Measurements from ENCODE around the gene PRTFDC1.

The PRTFDC1 gene

DNA sequence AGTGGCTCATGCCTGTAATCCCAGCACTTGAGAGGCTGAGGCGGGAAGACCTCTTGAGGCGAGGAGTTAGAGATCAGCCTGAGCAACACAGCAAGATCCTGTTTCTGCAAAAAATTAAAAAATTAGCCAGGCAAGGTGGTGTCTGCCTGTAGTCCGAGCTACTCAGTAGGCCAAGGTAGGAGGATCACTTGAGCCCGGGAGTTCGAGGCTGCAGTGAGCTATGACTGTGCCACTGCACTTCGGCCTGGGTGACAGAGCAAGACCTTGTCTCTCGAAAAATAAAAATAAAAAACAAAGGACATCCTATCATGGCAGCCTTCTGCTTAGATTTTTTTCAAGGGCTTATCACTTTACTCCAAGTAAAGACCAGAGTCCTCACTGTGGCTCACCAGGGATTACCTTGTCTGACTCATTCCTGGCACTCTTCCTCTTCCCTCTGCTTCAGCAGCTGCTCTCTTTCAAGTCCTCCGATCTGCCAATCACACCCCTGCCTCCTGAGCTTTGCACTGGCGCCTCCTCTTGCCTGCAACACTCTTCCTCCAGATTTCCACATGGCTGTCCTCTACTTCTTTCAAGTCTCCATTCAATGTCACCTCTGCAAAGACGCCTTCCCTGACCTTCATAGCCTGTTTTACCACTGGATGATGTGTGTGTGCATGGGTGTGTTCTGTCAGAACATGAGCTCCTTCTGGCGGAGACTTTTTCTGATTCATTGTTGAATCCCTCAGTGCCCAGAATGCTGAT lies 7.7 kb downstream of the PRTFDC1 start:
- TF ChIP-seq TCF12 (IDR thresholded peaks at IDR 0.05; ENCODE audit: low read depth) (no peak), CEBPB (IDR thresholded peaks at IDR 0.05) (no peak), REST (IDR thresholded peaks at IDR 0.05; ENCODE audit: low read depth) (no peak), EGR1 (IDR thresholded peaks at IDR 0.05) (no peak), RAD21 (IDR thresholded peaks at IDR 0.05; ENCODE audit: low read depth) (no peak), EP300 (IDR thresholded peaks at IDR 0.05; ENCODE audit: borderline replicate concordance) (no peak), USF1 (IDR thresholded peaks at IDR 0.05) (no peak), NFIC (IDR thresholded peaks at IDR 0.05) (no peak), TEAD4 (IDR thresholded peaks at IDR 0.05) (no peak), ZBTB7A (IDR thresholded peaks at IDR 0.05; ENCODE audit: low read depth) (no peak)

- TF ChIP-seq USF1 (IDR thresholded peaks at IDR 0.05) (no peak), YY1 (IDR thresholded peaks at IDR 0.05; ENCODE audit: low read depth) (no peak), CEBPB (IDR thresholded peaks at IDR 0.05) (no peak), RAD21 (IDR thresholded peaks at IDR 0.05; ENCODE audit: low read depth) (no peak), EP300 (IDR thresholded peaks at IDR 0.05; ENCODE audit: borderline replicate concordance) (no peak), TAF1 (IDR thresholded peaks at IDR 0.05; ENCODE audit: low read depth) (no peak), CREB1 (IDR thresholded peaks at IDR 0.05; ENCODE audit: low read depth) (no peak), TEAD4 (IDR thresholded peaks at IDR 0.05) (no peak), TCF12 (IDR thresholded peaks at IDR 0.05; ENCODE audit: low read depth) (no peak), REST (IDR thresholded peaks at IDR 0.05; ENCODE audit: low read depth) (no peak)
Measured at GRCh38 chr10:24938525-24938924, 13.9 kb downstream of the PRTFDC1 start.

GRCh38 chr10:24938076-24938475 lies 14.3 kb downstream of the PRTFDC1 start:
- no peak for TF ChIP-seq TEAD4 (IDR thresholded peaks at IDR 0.05)
- no peak for TF ChIP-seq CEBPB (IDR thresholded peaks at IDR 0.05)
- no peak for TF ChIP-seq NFIC (IDR thresholded peaks at IDR 0.05)
- TF ChIP-seq USF1 (IDR thresholded peaks at IDR 0.05), result no peak
- no peak for TF ChIP-seq EP300 (IDR thresholded peaks at IDR 0.05; ENCODE audit: borderline replicate concordance)
- no peak for TF ChIP-seq RAD21 (IDR thresholded peaks at IDR 0.05; ENCODE audit: low read depth)
- TF ChIP-seq FOXM1 (IDR thresholded peaks at IDR 0.05; ENCODE audit: borderline replicate concordance, low read depth), result no peak
- TF ChIP-seq, protein P1, sequence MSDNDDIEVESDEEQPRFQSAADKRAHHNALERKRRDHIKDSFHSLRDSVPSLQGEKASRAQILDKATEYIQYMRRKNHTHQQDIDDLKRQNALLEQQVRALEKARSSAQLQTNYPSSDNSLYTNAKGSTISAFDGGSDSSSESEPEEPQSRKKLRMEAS (IDR thresholded peaks at IDR 0.05), result no peak
- TF ChIP-seq TAF1 (IDR thresholded peaks at IDR 0.05; ENCODE audit: low read depth), result no peak
- TF ChIP-seq ZBTB7A (IDR thresholded peaks at IDR 0.05; ENCODE audit: low read depth), result no peak
- no peak for TF ChIP-seq CREB1 (IDR thresholded peaks at IDR 0.05; ENCODE audit: low read depth)
- TF ChIP-seq YY1 (IDR thresholded peaks at IDR 0.05; ENCODE audit: low read depth), result no peak

DNA sequence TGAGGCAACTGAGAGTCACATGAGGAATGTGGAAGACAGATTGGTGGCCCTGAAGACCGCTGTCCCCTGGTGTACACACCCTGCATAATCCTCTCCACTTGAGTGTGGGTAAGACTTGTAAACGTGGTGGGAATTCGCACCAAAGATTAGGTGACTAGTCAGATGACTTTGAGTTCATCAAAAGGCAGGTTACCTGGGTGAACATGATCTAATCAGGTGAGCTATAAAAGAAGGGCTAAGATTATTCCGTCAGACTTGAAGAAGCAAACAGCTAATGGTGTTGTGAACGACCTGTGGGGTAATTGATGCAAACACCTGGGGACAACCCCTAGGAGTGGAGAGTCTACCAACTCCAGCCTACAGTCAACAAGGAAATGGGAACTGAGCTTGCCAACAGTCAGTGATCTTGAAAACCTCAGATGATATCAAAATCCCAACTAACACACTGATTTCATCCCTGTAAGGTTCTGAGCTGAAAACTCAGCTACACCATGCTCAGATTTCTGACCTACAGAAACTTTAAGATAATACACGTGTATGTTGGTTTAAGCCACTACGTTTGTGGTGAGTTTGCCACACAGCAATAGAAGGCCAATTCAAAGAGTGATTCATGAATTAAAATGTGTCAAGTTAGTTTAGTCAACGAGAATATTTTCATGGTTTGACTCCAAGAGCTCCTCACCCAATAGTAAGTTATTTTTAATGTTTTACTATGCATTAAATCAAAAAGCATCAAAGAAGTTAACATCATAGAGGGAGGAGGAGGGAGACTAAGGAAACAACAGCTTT lies 16.7 kb downstream of the PRTFDC1 start:
- no peak for TF ChIP-seq CEBPB (IDR thresholded peaks at IDR 0.05)
- TF ChIP-seq TEAD4 (IDR thresholded peaks at IDR 0.05), result no peak
- TF ChIP-seq CREB1 (IDR thresholded peaks at IDR 0.05; ENCODE audit: low read depth), result no peak
- TF ChIP-seq TCF12 (IDR thresholded peaks at IDR 0.05; ENCODE audit: low read depth), result no peak
- no peak for TF ChIP-seq EP300 (IDR thresholded peaks at IDR 0.05; ENCODE audit: borderline replicate concordance)
- TF ChIP-seq USF1 (IDR thresholded peaks at IDR 0.05), result no peak
- no peak for TF ChIP-seq ZBTB7A (IDR thresholded peaks at IDR 0.05; ENCODE audit: low read depth)

DNA sequence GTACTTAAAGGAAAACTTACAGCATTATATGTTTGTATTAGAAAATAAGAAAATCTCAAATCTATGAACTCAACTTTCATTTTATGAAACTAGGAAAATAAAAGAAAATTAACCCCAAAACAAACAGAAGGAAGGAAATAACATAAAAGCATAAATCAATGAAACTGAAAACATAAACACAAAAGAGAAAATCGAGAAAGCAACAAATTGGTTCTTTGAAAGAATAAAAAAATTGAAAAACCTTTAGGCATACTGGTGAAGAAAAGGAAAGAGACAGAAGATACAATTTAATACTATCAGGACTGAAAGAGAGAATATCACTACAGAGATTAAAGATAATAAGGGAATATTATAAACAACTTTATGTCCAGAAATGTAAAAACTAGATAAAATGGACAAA lies 21.2 kb downstream of the PRTFDC1 start:
- no peak for TF ChIP-seq EGR1 (IDR thresholded peaks at IDR 0.05)
- TF ChIP-seq TEAD4 (IDR thresholded peaks at IDR 0.05), result no peak
- TF ChIP-seq TAF1 (IDR thresholded peaks at IDR 0.05; ENCODE audit: low read depth), result no peak
- no peak for TF ChIP-seq USF1 (IDR thresholded peaks at IDR 0.05)
- TF ChIP-seq NFIC (IDR thresholded peaks at IDR 0.05), result no peak
- no peak for TF ChIP-seq FOXM1 (IDR thresholded peaks at IDR 0.05; ENCODE audit: borderline replicate concordance, low read depth)
- TF ChIP-seq ZBTB7A (IDR thresholded peaks at IDR 0.05; ENCODE audit: low read depth), result no peak
- TF ChIP-seq, protein P1 (IDR thresholded peaks at IDR 0.05), result no peak
- TF ChIP-seq TCF12 (IDR thresholded peaks at IDR 0.05; ENCODE audit: low read depth), result no peak
